HG03521 (cell line): ENCODE results near the gene OLFML1.

Experiments used
- ATAC-seq: cut with Tn5 transposase; IDR thresholded peaks from one replicate; pipeline ENCODE4 v1.9.1; 2021; ENCODE audit warnings: mild to moderate bottlenecking, moderate library complexity; ENCODE audit not compliant: unreplicated experiment

Gene OLFML1

GRCh38 chr11:7530013-7530640, 44.8 kb downstream of the OLFML1 start:
- no peak for ATAC-seq

DNA sequence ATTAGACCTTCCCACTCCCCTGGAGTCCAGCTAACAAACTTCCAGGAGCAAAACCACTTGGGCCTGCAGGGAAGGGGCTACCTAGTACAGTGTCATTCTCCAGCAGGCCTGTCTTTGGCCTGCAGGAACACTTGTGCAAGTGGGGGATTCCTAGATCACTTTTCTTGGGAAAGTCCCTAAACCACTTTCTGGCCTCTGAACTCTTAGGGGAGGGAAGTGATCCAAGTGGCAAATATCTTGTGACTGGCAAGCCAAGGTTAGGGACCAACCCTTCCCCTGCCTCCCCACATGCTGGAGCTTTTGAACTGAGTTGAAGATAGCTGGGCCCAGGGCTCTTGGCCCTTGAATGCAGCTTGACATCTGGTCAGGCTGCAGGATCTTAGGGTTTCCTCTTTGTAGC, 45.7 kb downstream of the OLFML1 start:
- no peak for ATAC-seq

DNA sequence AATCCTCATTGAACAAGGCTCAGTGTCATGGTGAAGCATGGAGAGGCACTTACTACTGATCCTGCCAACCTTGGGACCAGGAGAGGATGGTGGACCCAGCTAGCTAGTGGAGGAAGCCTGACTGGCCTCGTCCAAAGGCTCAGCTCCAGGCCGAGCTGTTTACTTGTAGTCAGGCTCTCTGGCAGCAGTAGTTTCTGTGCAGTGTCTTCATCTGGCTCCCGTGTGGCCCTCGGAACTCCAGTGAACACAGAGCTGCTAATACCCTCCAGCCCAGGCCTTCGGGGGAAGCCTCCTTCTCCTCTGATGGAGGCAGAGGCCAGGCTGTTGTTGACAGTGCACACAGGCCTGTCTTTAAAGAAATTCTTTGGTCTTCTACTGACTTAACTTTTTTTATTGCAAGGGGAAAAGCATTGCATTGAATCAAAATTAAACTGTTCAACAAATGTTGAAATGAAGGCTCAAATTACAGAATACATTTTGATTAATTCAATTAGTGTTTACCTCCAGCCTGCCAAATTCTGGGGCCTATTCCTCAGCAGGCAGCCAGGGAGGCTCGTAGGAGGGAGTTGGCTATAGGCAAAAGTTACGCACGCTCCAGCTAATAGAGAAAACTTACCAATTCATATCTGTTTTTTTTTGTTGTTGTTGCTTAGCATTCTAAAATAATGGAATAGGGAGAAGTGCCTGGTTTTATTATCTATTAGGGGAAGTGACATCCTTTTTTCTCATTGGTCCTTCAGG, 47.3 kb downstream of the OLFML1 start:
- no peak for ATAC-seq

GRCh38 chr11:7533199-7534041, 48.1 kb downstream of the OLFML1 start:
- no peak for ATAC-seq

DNA sequence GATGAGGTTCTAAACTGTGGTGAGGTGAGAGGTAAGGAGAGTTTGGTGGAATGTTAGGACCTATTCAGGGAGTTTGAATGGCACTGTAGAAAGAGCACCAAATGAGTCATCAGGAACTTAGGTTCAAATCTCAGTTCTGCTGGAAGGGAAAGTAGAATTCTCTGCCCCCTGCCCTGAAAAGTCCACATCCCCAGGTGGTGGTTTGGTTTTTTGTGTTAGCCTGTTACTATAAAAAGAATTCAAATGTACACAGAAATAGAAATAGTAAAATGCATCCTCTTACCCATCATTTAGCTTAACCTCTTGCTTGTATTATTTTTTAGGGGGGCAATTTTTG, 48.7 kb downstream of the OLFML1 start:
- ATAC-seq: no peak

GRCh38 chr11:7536100-7536499, 50.8 kb downstream of the OLFML1 start:
- ATAC-seq: no peak

- ATAC-seq: no peak
Observed at GRCh38 chr11:7537265-7537664, 52.0 kb downstream of the OLFML1 start.

DNA sequence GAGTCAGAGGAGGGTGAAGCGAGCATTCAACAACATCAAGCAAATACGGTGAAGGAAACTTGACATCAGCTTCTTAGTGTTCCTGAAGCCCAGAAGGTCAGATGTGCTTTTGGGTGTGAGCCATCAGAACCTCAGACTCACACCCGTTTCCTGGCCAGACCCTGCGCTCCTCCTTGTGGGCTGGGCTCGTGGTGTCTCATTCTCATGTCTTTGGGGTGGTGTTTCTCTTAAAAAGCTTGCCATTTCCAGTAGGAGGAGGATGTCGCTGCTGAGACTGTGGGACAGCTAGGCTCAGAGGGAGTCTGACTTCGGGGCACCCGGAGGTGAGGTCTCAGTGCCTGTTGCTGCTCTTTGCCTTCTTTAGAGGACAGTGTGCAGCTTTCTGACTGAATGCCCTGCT, 52.7 kb downstream of the OLFML1 start:
- no peak for ATAC-seq

DNA sequence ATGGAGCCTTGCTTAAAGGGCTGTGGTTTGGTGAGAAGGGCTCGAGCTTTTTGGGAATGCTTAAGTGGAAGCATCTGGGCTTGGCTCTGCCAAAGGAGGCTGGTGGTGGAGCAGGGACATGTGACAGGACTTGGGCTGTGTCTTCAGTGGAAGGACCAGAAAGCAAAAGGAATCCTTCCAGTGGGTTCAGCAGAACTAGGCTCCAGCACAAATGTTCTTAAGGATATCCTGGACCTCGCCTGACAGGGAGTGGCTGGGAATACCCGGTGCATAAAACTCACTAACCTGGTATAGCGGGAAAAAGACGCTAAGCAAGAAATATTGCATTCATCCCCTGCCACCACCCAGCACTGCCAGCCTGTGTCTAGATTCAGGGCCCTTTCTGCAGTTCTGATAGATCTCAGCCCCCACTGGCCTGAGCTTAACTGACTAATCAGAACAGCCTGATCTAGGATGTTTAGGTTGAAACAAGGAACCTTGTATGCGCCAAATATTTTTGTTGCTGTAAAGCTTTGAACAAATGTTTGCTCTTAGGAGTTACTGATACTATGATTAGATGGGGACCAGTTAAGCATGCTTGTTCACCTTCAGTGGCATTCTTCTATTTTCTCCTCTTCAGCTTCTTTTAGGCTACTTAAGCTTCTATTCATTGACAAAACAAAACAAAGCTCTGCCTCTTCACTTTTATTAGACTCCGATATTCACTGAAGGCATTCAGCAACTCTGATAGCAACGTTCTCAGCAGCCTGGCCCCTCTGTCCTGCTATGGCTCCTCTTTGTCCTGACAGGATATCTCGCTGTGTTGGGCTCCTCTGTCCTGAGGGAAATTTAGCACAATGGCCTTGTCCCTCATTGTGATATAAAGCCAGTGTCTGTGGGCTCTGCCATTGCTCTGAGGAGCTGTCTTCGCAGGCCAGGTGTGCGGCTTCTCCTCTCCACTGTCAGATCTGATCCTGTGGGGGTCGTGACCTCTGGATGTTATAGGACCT, 53.5 kb downstream of the OLFML1 start:
- ATAC-seq: no peak

DNA sequence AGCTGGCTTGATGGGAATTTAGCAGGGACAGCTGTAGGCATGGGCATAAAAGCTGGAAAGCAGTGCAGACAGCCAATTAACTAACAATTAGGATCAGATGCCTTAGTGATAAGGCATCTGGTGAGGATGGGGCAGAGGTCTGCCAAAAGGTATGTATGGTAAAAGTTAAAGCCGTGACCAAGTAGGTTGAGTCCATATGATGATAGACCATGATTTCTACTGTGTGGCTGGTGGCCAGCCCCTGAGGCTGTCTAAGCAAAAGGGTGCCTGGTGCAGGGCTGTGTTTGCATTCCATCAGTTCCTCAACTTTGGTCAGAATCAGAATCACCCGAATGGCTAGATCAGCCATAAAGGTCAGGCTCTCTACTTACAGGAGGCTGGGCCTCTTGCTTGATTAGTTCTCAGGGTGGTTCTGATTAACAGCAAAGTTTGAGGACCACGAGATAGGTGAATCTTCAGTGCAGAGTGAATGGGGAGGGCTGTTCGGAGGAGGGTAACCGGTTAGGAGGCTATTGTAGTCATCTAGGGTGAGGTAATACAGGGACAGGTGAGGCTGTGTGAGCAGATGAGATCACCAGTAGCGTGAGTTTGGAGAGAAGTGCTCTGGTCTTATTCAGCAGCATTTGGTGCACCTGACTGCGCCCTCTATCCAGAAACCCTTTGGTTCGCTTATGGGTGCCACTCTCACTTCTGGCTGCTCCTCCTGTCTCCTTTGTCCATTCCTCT, 55.7 kb downstream of the OLFML1 start:
- no peak for ATAC-seq

DNA sequence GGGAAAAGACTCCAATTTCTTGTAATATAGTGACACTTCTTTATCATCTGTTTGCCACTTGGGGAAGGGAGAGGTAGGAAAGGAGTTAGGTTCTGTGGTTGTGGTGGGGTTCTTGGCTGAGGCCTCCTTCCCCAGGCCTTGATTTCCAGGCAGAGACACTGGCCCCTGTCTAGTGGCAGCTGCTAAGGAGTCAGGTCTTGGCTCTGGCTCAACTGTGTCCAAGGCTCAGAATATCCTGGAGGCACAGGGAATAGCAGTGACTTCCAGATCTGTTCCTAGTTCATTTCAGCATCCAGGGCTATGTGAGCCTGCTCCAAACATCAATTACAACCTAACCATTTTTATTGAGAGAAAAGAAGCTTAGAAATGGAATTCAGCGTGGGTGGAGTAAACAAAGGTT, 58.0 kb downstream of the OLFML1 start:
- ATAC-seq: no peak

GRCh38 chr11:7544021-7544420, 58.7 kb downstream of the OLFML1 start:
- no peak for ATAC-seq

DNA sequence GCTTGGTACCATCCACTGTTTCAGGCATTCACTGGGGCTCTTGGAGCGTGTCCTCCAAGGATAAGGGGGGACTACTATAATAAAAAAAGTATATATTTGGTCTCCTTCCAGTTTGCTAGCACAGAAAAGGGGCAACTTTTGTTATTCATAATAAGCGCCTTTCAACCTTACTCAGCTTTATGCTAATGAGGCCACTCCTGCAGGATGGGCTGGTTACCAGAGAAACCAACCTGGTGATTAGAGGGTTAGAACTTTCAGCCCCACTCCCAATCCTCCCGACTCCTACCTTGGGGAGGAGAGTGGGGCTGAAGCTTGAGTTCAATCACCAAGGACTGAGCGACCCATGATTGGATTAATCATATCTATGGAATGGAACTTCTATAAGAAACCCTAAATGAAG, 60.3 kb downstream of the OLFML1 start:
- no peak for ATAC-seq

DNA sequence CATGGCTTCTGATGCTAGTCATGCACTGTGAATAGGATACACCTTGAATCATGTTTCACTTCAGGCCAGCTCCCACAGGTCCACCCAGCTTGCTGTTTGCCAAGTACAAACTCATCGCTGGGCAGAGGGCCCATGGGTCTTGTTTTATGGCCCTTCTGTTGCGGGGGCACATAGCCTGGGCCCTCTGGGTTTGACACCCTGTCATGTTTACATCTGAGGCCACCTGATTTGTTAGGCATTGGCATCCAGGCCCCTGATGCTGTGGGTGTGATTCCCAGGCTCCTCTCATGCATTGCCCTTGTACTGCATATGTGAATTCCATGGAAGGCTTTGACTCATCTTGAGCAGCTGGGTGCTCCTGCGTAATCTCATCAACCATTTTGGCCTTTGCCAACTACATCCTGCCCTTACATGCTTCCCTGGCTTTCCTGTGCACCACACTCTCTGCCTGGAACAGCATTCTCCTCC, 61.1 kb downstream of the OLFML1 start:
- ATAC-seq: no peak

GRCh38 chr11:7547687-7548086, 62.4 kb downstream of the OLFML1 start:
- ATAC-seq: no peak

GRCh38 chr11:7548659-7549274, 63.5 kb downstream of the OLFML1 start:
- peak; percentile 82 for ATAC-seq

- ATAC-seq: no peak
Observed at GRCh38 chr11:7549681-7550080, 64.4 kb downstream of the OLFML1 start.

- no peak for ATAC-seq
Observed at GRCh38 chr11:7551571-7551970, 66.3 kb downstream of the OLFML1 start.

DNA sequence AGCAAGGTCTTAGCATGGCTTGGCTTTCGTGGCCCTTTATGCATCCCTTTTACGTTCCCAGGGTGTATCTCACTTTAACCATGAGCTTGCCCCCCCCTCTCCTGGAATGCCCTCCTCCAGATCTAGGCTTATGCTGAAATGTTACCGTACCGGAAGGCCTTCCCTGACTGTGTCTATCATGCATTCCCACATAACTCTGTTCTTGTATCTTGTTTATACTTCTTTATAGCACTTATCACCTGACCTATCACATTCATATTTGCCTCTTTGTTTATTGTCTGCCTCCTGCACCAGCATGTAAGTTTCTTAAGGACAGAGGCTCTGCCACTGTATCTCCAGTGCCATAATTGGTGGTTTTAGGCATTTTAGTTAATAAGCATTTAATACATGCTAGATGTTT, 67.4 kb downstream of the OLFML1 start:
- no peak for ATAC-seq
